HCT116 (cell line): ENCODE results near the gene ITSN1. TPM values are rescaled to one million over a fixed set of nuclear protein-coding genes. Genes with fewer than 3 reads are reported as not detected.

ENCODE experiments used
- CEBPB ChIP-seq: IDR thresholded peaks from 2 replicates; pipeline ENCODE4 v1.6.1; 2012; ENCODE audit warnings: low read depth
- EGR1 ChIP-seq: IDR thresholded peaks from 2 replicates; pipeline ENCODE4 v1.6.1; 2012; ENCODE audit warnings: low read depth
- ELF1 ChIP-seq: IDR thresholded peaks from 2 replicates; pipeline ENCODE4 v1.6.1; 2012; ENCODE audit warnings: low read depth, borderline replicate concordance
- EZH2 ChIP-seq: fragments of 200-600 bp; sonication (generic); IDR thresholded peaks from 2 replicates; pipeline ENCODE4 v1.6.1; 2017; ENCODE audit warnings: antibody characterized with exemption, mixed run types
- EZH2phosphoT487 ChIP-seq: fragments of 200-600 bp; IDR thresholded peaks from 2 replicates; pipeline ENCODE4 v1.6.1; 2018; ENCODE audit warnings: antibody characterized with exemption, borderline replicate concordance
- FOSL1 ChIP-seq: IDR thresholded peaks from 2 replicates; pipeline ENCODE4 v1.6.1; 2012; ENCODE audit warnings: low read depth
- JUND ChIP-seq: IDR thresholded peaks from 2 replicates; pipeline ENCODE4 v1.6.1; 2012
- POLR2AphosphoS5 ChIP-seq: IDR thresholded peaks from 2 replicates; pipeline ENCODE4 v1.6.1; 2011; ENCODE audit warnings: mild to moderate bottlenecking, low read depth, low read length, moderate library complexity
- RAD21 ChIP-seq: IDR thresholded peaks from 2 replicates; pipeline ENCODE4 v1.6.1; 2012; ENCODE audit warnings: low read depth, mild to moderate bottlenecking
- SIN3A ChIP-seq: IDR thresholded peaks from 2 replicates; pipeline ENCODE4 v1.6.1; 2012; ENCODE audit warnings: low read depth
- SP1 ChIP-seq: IDR thresholded peaks from 2 replicates; pipeline ENCODE4 v1.6.1; 2012; ENCODE audit warnings: low read depth
- SRF ChIP-seq: IDR thresholded peaks from 2 replicates; pipeline ENCODE4 v1.6.1; 2012; ENCODE audit warnings: low read depth
- TCF7L2 ChIP-seq: IDR thresholded peaks from 2 replicates; pipeline ENCODE4 v1.7.0; 2011; ENCODE audit warnings: borderline replicate concordance, inconsistent platforms; ENCODE audit not compliant: insufficient read depth, insufficient read length; ENCODE audit errors: extremely low read depth
- YY1 ChIP-seq: IDR thresholded peaks from 2 replicates; pipeline ENCODE4 v1.6.1; 2011; ENCODE audit warnings: low read length, low read depth, moderate library complexity, mild to moderate bottlenecking; ENCODE audit not compliant: insufficient replicate concordance; ENCODE audit errors: extremely low read depth
- ZFX ChIP-seq: fragments of 450-650 bp; IDR thresholded peaks from 2 replicates; pipeline ENCODE4 v1.6.1; 2017
- total RNA-seq: library from RNA; stranded (reverse); gene quantifications from one replicate; pipeline ENCODE4 v1.2.1, GENCODE V29; 2021; ENCODE audit not compliant: unreplicated experiment
- TF ChIP-seq, protein P1 (sequence below): IDR thresholded peaks from 2 replicates; pipeline ENCODE4 v1.6.1; 2012; ENCODE audit warnings: low read depth

The ITSN1 gene
- total RNA-seq, 1 experiment from 2014 or later: 25.8 TPM

GRCh38 chr21:33761441-33762036, 119.2 kb downstream of the ITSN1 start (continued):
- TF ChIP-seq, protein P1, sequence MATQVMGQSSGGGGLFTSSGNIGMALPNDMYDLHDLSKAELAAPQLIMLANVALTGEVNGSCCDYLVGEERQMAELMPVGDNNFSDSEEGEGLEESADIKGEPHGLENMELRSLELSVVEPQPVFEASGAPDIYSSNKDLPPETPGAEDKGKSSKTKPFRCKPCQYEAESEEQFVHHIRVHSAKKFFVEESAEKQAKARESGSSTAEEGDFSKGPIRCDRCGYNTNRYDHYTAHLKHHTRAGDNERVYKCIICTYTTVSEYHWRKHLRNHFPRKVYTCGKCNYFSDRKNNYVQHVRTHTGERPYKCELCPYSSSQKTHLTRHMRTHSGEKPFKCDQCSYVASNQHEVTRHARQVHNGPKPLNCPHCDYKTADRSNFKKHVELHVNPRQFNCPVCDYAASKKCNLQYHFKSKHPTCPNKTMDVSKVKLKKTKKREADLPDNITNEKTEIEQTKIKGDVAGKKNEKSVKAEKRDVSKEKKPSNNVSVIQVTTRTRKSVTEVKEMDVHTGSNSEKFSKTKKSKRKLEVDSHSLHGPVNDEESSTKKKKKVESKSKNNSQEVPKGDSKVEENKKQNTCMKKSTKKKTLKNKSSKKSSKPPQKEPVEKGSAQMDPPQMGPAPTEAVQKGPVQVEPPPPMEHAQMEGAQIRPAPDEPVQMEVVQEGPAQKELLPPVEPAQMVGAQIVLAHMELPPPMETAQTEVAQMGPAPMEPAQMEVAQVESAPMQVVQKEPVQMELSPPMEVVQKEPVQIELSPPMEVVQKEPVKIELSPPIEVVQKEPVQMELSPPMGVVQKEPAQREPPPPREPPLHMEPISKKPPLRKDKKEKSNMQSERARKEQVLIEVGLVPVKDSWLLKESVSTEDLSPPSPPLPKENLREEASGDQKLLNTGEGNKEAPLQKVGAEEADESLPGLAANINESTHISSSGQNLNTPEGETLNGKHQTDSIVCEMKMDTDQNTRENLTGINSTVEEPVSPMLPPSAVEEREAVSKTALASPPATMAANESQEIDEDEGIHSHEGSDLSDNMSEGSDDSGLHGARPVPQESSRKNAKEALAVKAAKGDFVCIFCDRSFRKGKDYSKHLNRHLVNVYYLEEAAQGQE: no peak
- TF ChIP-seq JUND (peak; percentile 74), ELF1 (no peak), SRF (no peak), EZH2 (no peak), YY1 (no peak), SIN3A (no peak), TCF7L2 (no peak), FOSL1 (peak; percentile 72), RAD21 (no peak), ZFX (no peak), SP1 (peak; percentile 49), CEBPB (0 out of 2 replicates have a peak, but pooled peaks have one; percentile 42), POLR2AphosphoS5 (no peak), EGR1 (0 out of 2 replicates have a peak, but pooled peaks have one; percentile 23), EZH2phosphoT487 (no peak)
